Mesendoderm (in vitro differentiated cells): ENCODE results near the gene STRA6.

Experiments used
- DNase-seq: peaks from one replicate; pipeline ENCODE4 v3.0.0; 2013
- H2AK5ac ChIP-seq: 2 replicates; pipeline ENCODE4 v1.6.1; 2013; ENCODE audit warnings: low read length, inconsistent platforms
- H2BK120ac ChIP-seq: 2 replicates; pipeline ENCODE4 v1.6.1; 2013; ENCODE audit warnings: low read depth, mild to moderate bottlenecking, low read length, moderate library complexity, mixed read lengths
- H2BK15ac ChIP-seq: replicated peaks from 2 replicates; pipeline ENCODE4 v1.6.1; 2013; ENCODE audit warnings: low read depth, mild to moderate bottlenecking, moderate library complexity
- H2BK5ac ChIP-seq: 2 replicates; pipeline ENCODE4 v1.6.1; 2013; ENCODE audit warnings: low read length, inconsistent platforms
- H3K18ac ChIP-seq: 2 replicates; pipeline ENCODE4 v1.6.1; 2013; ENCODE audit warnings: mild to moderate bottlenecking, low read length, mixed read lengths
- H3K23ac ChIP-seq: one replicate; pipeline ENCODE4 v1.6.1; 2013; ENCODE audit warnings: low read length
- H3K27ac ChIP-seq: 2 replicates; pipeline ENCODE4 v1.5.1; 2013; ENCODE audit warnings: low read depth, mild to moderate bottlenecking, inconsistent platforms, low read length, moderate library complexity
- H3K27me3 ChIP-seq: 2 replicates; pipeline ENCODE4 v1.6.1; 2013; ENCODE audit warnings: low read length, control low read depth, mild to moderate bottlenecking, inconsistent platforms; ENCODE audit not compliant: insufficient read depth, poor library complexity
- H3K36me3 ChIP-seq: 2 replicates; pipeline ENCODE4 v1.6.1; 2013; ENCODE audit warnings: low read length, inconsistent platforms; ENCODE audit not compliant: control insufficient read depth, insufficient read depth
- H3K4ac ChIP-seq: one replicate; pipeline ENCODE4 v1.6.1; 2013; ENCODE audit warnings: low read depth, mild to moderate bottlenecking, low read length, moderate library complexity
- H3K4me1 ChIP-seq: 2 replicates; pipeline ENCODE4 v1.6.1; 2013; ENCODE audit warnings: low read depth, low read length, inconsistent platforms; ENCODE audit not compliant: control insufficient read depth
- H3K4me2 ChIP-seq: 2 replicates; pipeline ENCODE4 v1.6.1; 2013; ENCODE audit warnings: low read length
- H3K4me3 ChIP-seq: 2 replicates; pipeline ENCODE4 v1.5.1; 2013; ENCODE audit warnings: mild to moderate bottlenecking, low read length
- H3K56ac ChIP-seq: one replicate; pipeline ENCODE4 v1.6.1; 2013; ENCODE audit warnings: low read length
- H3K79me1 ChIP-seq: 2 replicates; pipeline ENCODE4 v1.6.1; 2013; ENCODE audit warnings: low read length, inconsistent platforms
- H3K79me2 ChIP-seq: 2 replicates; pipeline ENCODE4 v1.6.1; 2013; ENCODE audit warnings: mild to moderate bottlenecking, low read length; ENCODE audit not compliant: control insufficient read depth, insufficient read depth
- H3K9ac ChIP-seq: 2 replicates; pipeline ENCODE4 v1.6.1; 2013; ENCODE audit warnings: low read length, inconsistent platforms
- H4K5ac ChIP-seq: one replicate; pipeline ENCODE4 v1.6.1; 2013; ENCODE audit warnings: low read length
- H4K8ac ChIP-seq: one replicate; pipeline ENCODE4 v1.6.1; 2013; ENCODE audit warnings: low read depth, mild to moderate bottlenecking, control low read depth, low read length, moderate library complexity
- WGBS: extraction: QIAGEN DNeasy Blood & Tissue Kit; methylation state at CpG from one replicate; pipeline ENCODE4 v1.1.7; 2013; ENCODE audit warnings: low lambda C conversion rate, missing lambda C conversion rate; ENCODE audit not compliant: insufficient coverage; ENCODE audit errors: extremely low coverage; 5-methylcytosine and 5-hydroxymethylcytosine counted together

The STRA6 gene

DNA sequence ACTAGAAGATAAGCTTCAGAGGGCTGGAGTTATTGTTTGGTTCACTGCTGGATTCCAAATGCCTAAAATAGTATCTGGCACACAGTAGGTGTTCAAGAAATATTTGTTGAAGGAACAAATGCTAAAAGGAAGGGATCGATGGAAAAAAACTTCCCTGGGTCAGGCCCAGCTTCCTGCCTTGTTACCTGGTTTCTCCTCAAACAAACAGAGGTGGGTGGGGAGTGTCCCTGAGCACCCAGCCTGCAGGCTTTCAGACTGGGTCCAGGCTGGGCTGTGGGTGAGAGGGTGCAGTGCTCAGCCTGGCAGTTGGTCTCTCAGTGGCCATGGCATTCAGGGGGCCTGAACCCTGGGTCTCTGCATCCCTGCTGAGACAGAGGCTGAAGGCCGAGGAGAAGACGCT lies 14.4 kb upstream of the STRA6 start:
- Histone ChIP-seq H3K23ac (no peak overlapping the region), H3K79me2 (no peaks in the 10 kb centered on the region), H3K4me2 (no peak overlapping the region), H3K79me1 (no peaks in the 10 kb centered on the region), H4K5ac (no peak overlapping the region), H2BK15ac (no peak overlapping the region), H3K27ac (no peak overlapping the region), H3K4me3 (no peak overlapping the region), H3K36me3 (no peaks in the 10 kb centered on the region), H3K9ac (no peak overlapping the region), H2AK5ac (no peak overlapping the region), H3K56ac (no peak overlapping the region), H4K8ac (no peak overlapping the region), H3K4ac (no peak overlapping the region), H2BK5ac (no peak overlapping the region), H3K27me3 (peaks cover 2% of the 10 kb centered on the region), H3K4me1 (peaks cover 20% of the 10 kb centered on the region), H3K18ac (no peak overlapping the region), H2BK120ac (no peak overlapping the region)
- no peak for DNase-seq
- no CpG with 5 or more reads among the region's 3 CpGs for WGBS

DNA sequence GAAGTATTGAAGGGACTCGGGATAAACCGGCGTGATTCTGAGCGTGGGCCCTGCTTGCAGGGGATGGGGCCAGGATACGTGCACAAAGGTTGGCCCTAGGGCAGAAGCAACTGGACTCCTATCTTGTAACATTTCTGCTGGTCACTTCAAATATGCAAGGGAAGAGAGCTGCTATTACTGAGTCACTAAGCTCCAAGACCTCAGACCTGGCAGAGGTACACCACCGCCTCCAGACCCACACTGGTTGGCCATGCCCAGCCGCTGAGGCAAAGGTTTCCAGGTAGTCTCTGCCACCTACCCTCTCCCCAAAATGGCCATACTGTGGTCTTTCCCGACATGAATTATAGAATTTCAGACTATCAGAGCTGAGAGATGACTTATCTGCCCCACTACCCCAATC lies 13.4 kb upstream of the STRA6 start:
- Histone ChIP-seq H2BK120ac (no peak overlapping the region), H2BK5ac (no peak overlapping the region), H2AK5ac (peak overlapping the region; percentile 43), H3K56ac (no peak overlapping the region), H3K4me3 (no peak overlapping the region), H3K23ac (no peak overlapping the region), H2BK15ac (no peak overlapping the region), H3K27me3 (no peaks in the 10 kb centered on the region), H4K8ac (no peak overlapping the region), H3K4ac (no peak overlapping the region), H3K79me1 (no peaks in the 10 kb centered on the region), H4K5ac (no peak overlapping the region), H3K27ac (no peak overlapping the region), H3K4me1 (peaks cover 15% of the 10 kb centered on the region), H3K4me2 (no peak overlapping the region), H3K36me3 (no peaks in the 10 kb centered on the region), H3K9ac (no peak overlapping the region), H3K18ac (no peak overlapping the region), H3K79me2 (no peaks in the 10 kb centered on the region)
- 100% methylated on average over 1 of the region's 8 CpGs for WGBS
- DNase-seq, result no peak

DNA sequence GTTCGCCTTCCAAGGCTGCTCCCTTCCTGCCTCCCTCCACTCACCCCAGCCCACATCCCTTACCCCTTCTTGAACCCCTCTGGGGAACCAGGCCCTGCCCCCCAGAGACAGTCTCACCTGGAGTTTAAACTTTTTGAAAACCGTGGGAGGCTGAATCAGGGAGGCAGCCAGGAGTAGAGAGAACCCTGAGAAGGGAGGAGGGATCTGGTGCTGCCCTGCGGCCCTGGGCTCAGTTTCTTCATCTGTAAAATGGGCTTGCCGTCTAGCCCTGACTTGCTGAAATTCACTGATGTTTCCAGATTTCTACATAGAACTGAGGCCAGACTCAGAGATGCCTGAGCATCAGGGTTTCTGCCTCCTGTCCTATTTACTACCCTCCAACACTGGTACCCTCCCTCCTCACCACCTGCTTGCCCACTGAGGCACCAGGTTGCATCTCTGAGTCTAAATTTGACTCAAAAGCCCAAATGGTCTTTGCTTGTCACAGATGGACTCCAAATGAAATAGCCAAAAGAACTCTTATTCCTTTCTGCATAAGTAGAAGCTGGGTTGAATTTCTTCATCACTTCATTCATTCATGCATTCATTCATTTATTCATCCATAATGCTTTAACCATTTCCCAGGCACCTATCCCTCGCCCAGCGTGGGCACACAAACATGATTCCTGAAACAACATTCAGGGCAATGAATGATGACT lies 11.9 kb upstream of the STRA6 start:
- peak overlapping the region; percentile 17 for H3K4ac ChIP-seq
- H3K4me1 ChIP-seq, result peaks cover 18% of the 10 kb centered on the region
- no peak overlapping the region for H2AK5ac ChIP-seq
- no peak overlapping the region for H4K5ac ChIP-seq
- no peak for DNase-seq
- H4K8ac ChIP-seq, result no peak overlapping the region
- H3K27ac ChIP-seq, result peak overlapping the region; percentile 58
- no peaks in the 10 kb centered on the region for H3K27me3 ChIP-seq
- peak overlapping the region; percentile 56 for H3K56ac ChIP-seq
- no peak overlapping the region for H2BK15ac ChIP-seq
- no peak overlapping the region for H3K23ac ChIP-seq
- H3K9ac ChIP-seq, result no peak overlapping the region
- H3K36me3 ChIP-seq, result no peaks in the 10 kb centered on the region
- H2BK5ac ChIP-seq, result no peak overlapping the region
- no peak overlapping the region for H3K4me3 ChIP-seq
- no peak overlapping the region for H2BK120ac ChIP-seq
- H3K79me2 ChIP-seq, result no peaks in the 10 kb centered on the region
- WGBS, result no CpG with 5 or more reads among the region's 6 CpGs
- no peak overlapping the region for H3K4me2 ChIP-seq
- peak overlapping the region; percentile 16 for H3K18ac ChIP-seq
- no peaks in the 10 kb centered on the region for H3K79me1 ChIP-seq

DNA sequence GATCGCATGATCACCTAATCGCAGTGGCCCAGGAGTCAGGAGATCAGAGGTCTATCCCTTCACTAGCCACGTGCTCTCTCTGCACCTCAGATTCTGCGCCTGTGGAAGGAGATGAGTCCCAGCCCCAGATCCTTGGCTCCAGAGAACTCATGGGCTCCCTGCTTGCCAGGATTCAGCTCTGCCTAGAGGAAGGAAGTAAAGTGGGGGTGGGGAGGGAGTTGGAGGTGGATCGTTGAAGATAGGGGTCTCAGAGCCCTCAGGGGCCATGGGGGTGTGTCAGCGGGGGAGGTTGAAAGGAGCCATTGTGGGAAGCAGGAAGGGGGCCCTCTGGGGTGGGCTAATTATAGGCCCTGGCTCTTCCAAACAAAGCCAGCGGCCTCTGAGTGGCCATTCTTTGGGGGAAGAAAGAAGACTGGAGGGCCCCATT lies 11.3 kb upstream of the STRA6 start:
- H3K36me3 ChIP-seq, result no peaks in the 10 kb centered on the region
- no peak overlapping the region for H2BK120ac ChIP-seq
- no peaks in the 10 kb centered on the region for H3K79me1 ChIP-seq
- H3K9ac ChIP-seq, result peak overlapping the region; percentile 11
- H3K4me3 ChIP-seq, result no peak overlapping the region
- peak overlapping the region; percentile 16 for H3K18ac ChIP-seq
- H4K8ac ChIP-seq, result no peak overlapping the region
- no peak overlapping the region for H3K4me2 ChIP-seq
- no peak overlapping the region for H2BK15ac ChIP-seq
- H4K5ac ChIP-seq, result no peak overlapping the region
- H2BK5ac ChIP-seq, result peak overlapping the region; percentile 52
- WGBS, result no CpG with 5 or more reads among the region's 7 CpGs
- H2AK5ac ChIP-seq, result no peak overlapping the region
- DNase-seq, result peak; percentile 80
- peak overlapping the region; percentile 17 for H3K4ac ChIP-seq
- no peak overlapping the region for H3K23ac ChIP-seq
- peak overlapping the region; percentile 69 for H3K56ac ChIP-seq
- H3K79me2 ChIP-seq, result no peaks in the 10 kb centered on the region
- peak overlapping the region; percentile 0 for H3K27ac ChIP-seq
- no peaks in the 10 kb centered on the region for H3K27me3 ChIP-seq
- H3K4me1 ChIP-seq, result peaks cover 23% of the 10 kb centered on the region

DNA sequence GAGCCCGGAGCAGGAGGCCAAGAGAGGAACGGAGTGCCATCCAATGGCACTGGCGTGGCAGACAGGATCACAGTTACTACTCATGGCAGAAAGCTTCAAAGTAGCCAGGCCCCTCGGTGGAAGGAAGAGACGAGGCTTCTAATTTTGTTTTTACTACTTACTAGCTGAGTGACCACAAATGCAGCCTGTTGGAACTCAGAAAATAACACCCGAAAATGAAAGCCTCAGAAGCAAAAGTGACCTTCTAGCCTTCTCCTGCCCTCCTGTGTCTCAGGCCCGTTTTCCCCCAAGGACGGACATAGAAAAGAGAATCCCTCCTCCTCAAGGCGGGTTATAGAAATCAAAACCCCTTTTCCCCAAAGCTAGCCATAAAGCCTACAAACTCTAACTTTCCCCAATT lies 9.9 kb upstream of the STRA6 start:
- peaks cover 28% of the 10 kb centered on the region for H3K4me1 ChIP-seq
- no peak overlapping the region for H4K8ac ChIP-seq
- H3K79me2 ChIP-seq, result no peaks in the 10 kb centered on the region
- peak overlapping the region; percentile 51 for H2BK120ac ChIP-seq
- H4K5ac ChIP-seq, result peak overlapping the region; percentile 1
- no peak overlapping the region for H3K4me3 ChIP-seq
- H3K56ac ChIP-seq, result peak overlapping the region; percentile 78
- H3K27me3 ChIP-seq, result no peaks in the 10 kb centered on the region
- H3K36me3 ChIP-seq, result no peaks in the 10 kb centered on the region
- H3K4me2 ChIP-seq, result no peak overlapping the region
- DNase-seq, result no peak
- no peaks in the 10 kb centered on the region for H3K79me1 ChIP-seq
- no peak overlapping the region for H2BK15ac ChIP-seq
- H2AK5ac ChIP-seq, result peak overlapping the region; percentile 37
- peak overlapping the region; percentile 29 for H2BK5ac ChIP-seq
- H3K18ac ChIP-seq, result no peak overlapping the region
- no peak overlapping the region for H3K23ac ChIP-seq
- whole genome bisulfite sequencing, result no CpG with 5 or more reads among the region's 9 CpGs
- H3K4ac ChIP-seq, result peak overlapping the region; percentile 41
- H3K9ac ChIP-seq, result no peak overlapping the region
- H3K27ac ChIP-seq, result no peak overlapping the region

DNA sequence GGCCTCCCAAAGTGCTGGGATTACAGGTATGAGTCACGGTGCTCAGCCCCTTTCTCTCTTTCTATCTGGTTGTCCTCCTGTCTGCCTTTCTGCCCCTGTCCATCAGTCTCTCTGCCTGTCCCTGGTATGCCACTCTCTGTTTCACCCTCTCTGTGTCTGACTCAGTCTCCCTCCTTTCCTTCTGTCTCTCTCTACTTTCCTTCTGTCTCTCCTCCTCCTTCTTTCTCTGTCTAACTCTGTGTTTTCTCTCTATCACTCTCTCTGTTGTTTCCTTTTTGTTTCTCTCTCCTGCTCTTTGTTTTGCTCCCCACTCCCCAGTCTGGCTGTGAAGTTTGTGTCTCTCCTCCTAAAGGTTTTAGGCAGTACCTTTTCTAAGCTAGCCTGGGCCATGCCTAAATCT lies 9.1 kb upstream of the STRA6 start:
- Histone ChIP-seq H3K27ac (no peak overlapping the region), H4K5ac (no peak overlapping the region), H3K56ac (peak overlapping the region; percentile 78), H2BK5ac (peak overlapping the region; percentile 29), H3K27me3 (no peaks in the 10 kb centered on the region), H3K4me2 (no peak overlapping the region), H2BK120ac (peak overlapping the region; percentile 1), H3K4ac (peak overlapping the region; percentile 41), H4K8ac (no peak overlapping the region), H3K36me3 (no peaks in the 10 kb centered on the region), H3K4me1 (peaks cover 28% of the 10 kb centered on the region), H3K9ac (peak overlapping the region; percentile 35), H3K79me2 (no peaks in the 10 kb centered on the region), H2AK5ac (no peak overlapping the region), H3K23ac (no peak overlapping the region), H3K18ac (peak overlapping the region; percentile 44), H3K4me3 (no peak overlapping the region), H3K79me1 (no peaks in the 10 kb centered on the region), H2BK15ac (no peak overlapping the region)
- no CpG with 5 or more reads among the region's 1 CpG for WGBS
- no peak for DNase-seq
